ENCODE results near the gene PTCD1. TPM values are rescaled to one million over a fixed set of nuclear protein-coding genes. Genes with fewer than 3 reads are reported as not detected.

The PTCD1 gene
- total RNA-seq, 4 donors from 2014 or later, result 8.5 to 14.2 (median 9.5) TPM

- DNase-seq (ENCODE audit: low spot score in 2 of 2), result no peak
- 88 to 90% methylated on average over 11 of the region's 11 CpGs for WGBS, 2 donors
Measured at GRCh38 chr7:99371376-99371920, 67.2 kb downstream of the PTCD1 start.

GRCh38 chr7:99369767-99370391, 68.7 kb downstream of the PTCD1 start:
- no peak for DNase-seq (ENCODE audit: low spot score in 2 of 2)
- whole genome bisulfite sequencing, 2 donors, result 35 to 37% methylated on average over 9 of the region's 9 CpGs
- intact Hi-C loops (cut with DNase I; ENCODE audit: low total_unique reads), result no loop called here
- no peak overlapping the region for H3K4me3 ChIP-seq (ENCODE audit: low read depth, poor library complexity, severe bottlenecking)
- TF ChIP-seq, protein P1, sequence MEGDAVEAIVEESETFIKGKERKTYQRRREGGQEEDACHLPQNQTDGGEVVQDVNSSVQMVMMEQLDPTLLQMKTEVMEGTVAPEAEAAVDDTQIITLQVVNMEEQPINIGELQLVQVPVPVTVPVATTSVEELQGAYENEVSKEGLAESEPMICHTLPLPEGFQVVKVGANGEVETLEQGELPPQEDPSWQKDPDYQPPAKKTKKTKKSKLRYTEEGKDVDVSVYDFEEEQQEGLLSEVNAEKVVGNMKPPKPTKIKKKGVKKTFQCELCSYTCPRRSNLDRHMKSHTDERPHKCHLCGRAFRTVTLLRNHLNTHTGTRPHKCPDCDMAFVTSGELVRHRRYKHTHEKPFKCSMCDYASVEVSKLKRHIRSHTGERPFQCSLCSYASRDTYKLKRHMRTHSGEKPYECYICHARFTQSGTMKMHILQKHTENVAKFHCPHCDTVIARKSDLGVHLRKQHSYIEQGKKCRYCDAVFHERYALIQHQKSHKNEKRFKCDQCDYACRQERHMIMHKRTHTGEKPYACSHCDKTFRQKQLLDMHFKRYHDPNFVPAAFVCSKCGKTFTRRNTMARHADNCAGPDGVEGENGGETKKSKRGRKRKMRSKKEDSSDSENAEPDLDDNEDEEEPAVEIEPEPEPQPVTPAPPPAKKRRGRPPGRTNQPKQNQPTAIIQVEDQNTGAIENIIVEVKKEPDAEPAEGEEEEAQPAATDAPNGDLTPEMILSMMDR (IDR thresholded peaks at IDR 0.05), result no peak
- no peak for TF ChIP-seq POLR2A (IDR thresholded peaks at IDR 0.05)

More at GRCh38 chr7:99371376-99371920, 67.2 kb downstream of the PTCD1 start:
- no peak for TF ChIP-seq POLR2A (IDR thresholded peaks at IDR 0.05)
- TF ChIP-seq, protein P1 (IDR thresholded peaks at IDR 0.05), result no peak
- no peak overlapping the region for H3K4me3 ChIP-seq (ENCODE audit: low read depth, poor library complexity, severe bottlenecking)
- intact Hi-C loops (cut with DNase I; ENCODE audit: low total_unique reads), result no loop called here

DNA sequence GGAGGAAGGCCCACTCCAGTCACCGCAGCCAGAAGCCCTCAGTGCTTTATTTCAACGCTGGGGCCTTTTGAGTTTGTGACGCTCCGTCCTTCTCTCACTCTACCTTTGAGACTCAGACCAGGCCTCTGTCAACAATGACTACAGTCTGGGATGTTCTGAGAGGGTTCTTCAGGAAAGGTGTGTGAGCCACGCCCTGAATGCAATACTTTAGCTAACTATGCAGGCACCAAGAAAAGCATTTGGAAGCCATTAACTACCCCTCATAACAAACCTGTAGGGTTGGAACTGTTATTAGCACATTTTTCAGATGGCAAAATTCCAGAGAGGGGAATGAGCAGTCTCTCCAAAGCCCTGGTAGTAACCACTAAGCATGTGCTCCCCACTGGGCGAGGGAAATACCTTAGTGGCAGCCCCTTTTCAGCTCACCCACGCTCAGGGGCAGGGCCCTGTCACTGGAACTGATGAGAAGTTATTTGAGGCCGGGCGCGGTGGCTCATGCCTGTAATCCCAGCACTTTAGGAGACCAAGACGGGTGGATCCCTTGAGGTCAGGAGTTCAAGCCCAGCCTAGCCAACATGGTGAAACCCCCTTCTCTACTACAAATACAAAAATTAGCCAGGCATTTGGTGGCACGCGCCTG, 69.7 kb downstream of the PTCD1 start:
- intact Hi-C loops (cut with DNase I; ENCODE audit: low total_unique reads), result no loop called here
- no peak for TF ChIP-seq POLR2A (IDR thresholded peaks at IDR 0.05)
- TF ChIP-seq, protein P1 (IDR thresholded peaks at IDR 0.05), result no peak
- 89 to 94% methylated on average over 13 of the region's 13 CpGs for WGBS, 2 donors
- no peak for DNase-seq (ENCODE audit: low spot score in 2 of 2)
- no peak overlapping the region for H3K4me3 ChIP-seq (ENCODE audit: low read depth, poor library complexity, severe bottlenecking)

Other genes starting within 250 kb of the PTCD1 start
- under 1 TPM in 1 of 4 donors, not detected in 3; 0.26 TPM for gene KPNA7, start 230.7 kb downstream of the PTCD1 start, total RNA-seq
- gene MYH16, start 166.0 kb downstream of the PTCD1 start, total RNA-seq, result not detected
- 100 to 1,000 TPM; 108 to 140 (median 123) TPM for gene ARPC1A, start 112.9 kb downstream of the PTCD1 start, total RNA-seq
- 10 to 100 TPM; 51.4 to 83.1 (median 54.3) TPM for gene ARPC1B, start 64.1 kb downstream of the PTCD1 start, total RNA-seq
- 10 to 100 TPM; 64.8 to 81.8 (median 73.9) TPM for gene PDAP1, start 30.2 kb downstream of the PTCD1 start, total RNA-seq
- 10 to 100 TPM; 48.2 to 71.0 (median 58.5) TPM for gene BUD31, start 29.8 kb downstream of the PTCD1 start, total RNA-seq
- gene CPSF4, start 145 bp upstream of the PTCD1 start, total RNA-seq, result 10 to 100 TPM; 23.7 to 41.6 (median 28.3) TPM
- 100 to 1,000 TPM; 332 to 806 (median 519) TPM for gene ATP5MF, start 27.4 kb upstream of the PTCD1 start, total RNA-seq
- 1 to 10 TPM; 1.9 to 5.3 (median 3.3) TPM for gene ZNF789, start 34.1 kb upstream of the PTCD1 start, total RNA-seq
- gene ZNF394, start 61.5 kb upstream of the PTCD1 start, total RNA-seq, result 10 to 100 TPM; 26.2 to 55.0 (median 40.5) TPM
- gene ZKSCAN5, start 65.9 kb upstream of the PTCD1 start, total RNA-seq, result 1 to 10 TPM; 3.9 to 6.7 (median 5.7) TPM
- gene FAM200A, start 113.3 kb upstream of the PTCD1 start, total RNA-seq, result 1 to 10 TPM; 4.3 to 8.8 (median 6.5) TPM
- 100 to 1,000 TPM; 102 to 261 (median 114) TPM for gene ZNF655, start 119.8 kb upstream of the PTCD1 start, total RNA-seq
- 1 to 10 TPM; 1.7 to 4.6 (median 2.6) TPM for gene TMEM225B, start 159.5 kb upstream of the PTCD1 start, total RNA-seq
- gene ZSCAN25, start 178.1 kb upstream of the PTCD1 start, total RNA-seq, result 10 to 100 TPM; 19.4 to 38.0 (median 23.7) TPM
- 100 to 1,000 TPM in 2 of 4 donors, 10 to 100 TPM in 2; 36.9 to 195 (median 79.4) TPM for gene CYP3A5, start 241.2 kb upstream of the PTCD1 start, total RNA-seq

Measured in lower leg skin (tissue), 4 donors.